GM19239 (cell line): ENCODE measurements around the gene PRKCQ.

ENCODE experiments used
- DNase-seq: peaks from one replicate; pipeline ENCODE4 v3.0.0; 2011; ENCODE audit warnings: low spot score; ENCODE audit not compliant: insufficient read length
- FAIRE-seq: peaks from 2 replicates; lab custom pipeline; 2011; peaks lifted over from hg19 to GRCh38; lab: Jason Lieb, UNC

PRKCQ gene

DNA sequence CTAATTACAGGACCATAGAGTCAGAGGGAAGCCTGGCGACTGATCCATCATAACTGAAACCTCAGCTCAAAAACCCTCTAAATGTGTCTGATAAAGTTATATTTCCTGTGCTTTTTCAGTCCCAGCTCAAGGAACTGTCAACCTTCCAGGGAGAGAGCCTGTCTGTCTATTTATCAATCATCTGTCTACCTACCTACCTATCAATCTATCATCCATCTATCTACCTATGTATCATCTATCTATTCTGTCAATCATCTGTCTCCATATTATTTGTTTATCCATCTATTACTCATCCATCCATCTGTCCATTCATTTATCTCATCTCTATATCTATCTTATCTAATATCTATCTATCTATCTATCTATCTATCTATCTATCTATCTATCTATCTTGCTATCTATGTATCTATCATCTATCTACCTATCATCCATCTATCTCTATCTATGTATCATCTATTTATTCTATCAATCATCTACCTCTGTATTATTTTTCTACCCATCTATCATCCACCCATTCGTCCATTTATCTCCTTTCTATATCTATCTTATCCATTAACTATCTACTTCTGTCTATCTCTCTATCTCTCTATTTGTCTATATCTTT lies 161.4 kb downstream of the PRKCQ start:
- FAIRE-seq (no peak), DNase-seq (no peak)

GRCh38 chr10:6418167-6418566 lies 161.9 kb downstream of the PRKCQ start:
- DNase-seq (no peak), FAIRE-seq (no peak)

- FAIRE-seq: peak; percentile 76
- no peak for DNase-seq
Measured at GRCh38 chr10:6416892-6417512, 163.1 kb downstream of the PRKCQ start.

DNA sequence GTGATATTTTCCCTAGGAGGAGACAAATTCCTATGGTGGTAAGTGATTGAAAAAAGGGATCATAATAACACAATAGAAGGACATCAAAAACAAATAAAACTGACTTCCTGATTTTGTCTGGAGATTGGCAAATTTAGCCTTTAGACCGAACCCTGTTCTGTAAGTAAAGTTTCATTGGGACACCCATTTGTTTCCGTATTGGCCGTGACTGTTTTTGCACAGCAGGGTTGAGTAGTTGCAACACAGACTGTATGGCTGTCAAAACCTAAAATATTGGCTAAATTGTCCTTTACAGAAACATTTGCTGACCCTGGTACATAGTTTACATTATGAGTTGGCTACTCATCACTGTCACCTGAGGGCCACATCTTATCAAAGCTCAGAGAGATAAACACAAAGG lies 168.6 kb downstream of the PRKCQ start:
- no peak for FAIRE-seq
- DNase-seq: no peak

GRCh38 chr10:6410830-6411229 lies 169.2 kb downstream of the PRKCQ start:
- FAIRE-seq: no peak
- DNase-seq: no peak

- no peak for DNase-seq
- FAIRE-seq: no peak
Measured at GRCh38 chr10:6409971-6410643, 170.0 kb downstream of the PRKCQ start.

DNA sequence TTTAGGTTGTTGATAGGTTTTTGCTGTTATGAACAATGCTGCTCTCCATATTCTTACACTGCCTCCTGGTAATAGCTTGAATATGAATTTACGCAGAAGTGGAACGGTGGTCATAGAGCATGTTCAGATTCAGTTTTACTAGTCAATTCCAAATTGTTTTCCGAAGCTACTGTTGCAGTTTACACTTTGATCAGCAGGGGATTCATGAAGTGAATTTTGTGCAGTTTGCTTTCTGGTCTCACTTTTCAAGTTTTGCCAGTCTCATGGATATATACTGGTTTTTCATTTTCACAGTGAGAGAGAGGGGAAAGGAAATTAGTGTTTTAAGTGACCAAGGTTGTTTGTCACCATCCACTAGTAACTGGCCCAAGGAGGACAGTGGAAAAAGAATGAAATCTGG lies 171.3 kb downstream of the PRKCQ start:
- FAIRE-seq (no peak), DNase-seq (no peak)

DNA sequence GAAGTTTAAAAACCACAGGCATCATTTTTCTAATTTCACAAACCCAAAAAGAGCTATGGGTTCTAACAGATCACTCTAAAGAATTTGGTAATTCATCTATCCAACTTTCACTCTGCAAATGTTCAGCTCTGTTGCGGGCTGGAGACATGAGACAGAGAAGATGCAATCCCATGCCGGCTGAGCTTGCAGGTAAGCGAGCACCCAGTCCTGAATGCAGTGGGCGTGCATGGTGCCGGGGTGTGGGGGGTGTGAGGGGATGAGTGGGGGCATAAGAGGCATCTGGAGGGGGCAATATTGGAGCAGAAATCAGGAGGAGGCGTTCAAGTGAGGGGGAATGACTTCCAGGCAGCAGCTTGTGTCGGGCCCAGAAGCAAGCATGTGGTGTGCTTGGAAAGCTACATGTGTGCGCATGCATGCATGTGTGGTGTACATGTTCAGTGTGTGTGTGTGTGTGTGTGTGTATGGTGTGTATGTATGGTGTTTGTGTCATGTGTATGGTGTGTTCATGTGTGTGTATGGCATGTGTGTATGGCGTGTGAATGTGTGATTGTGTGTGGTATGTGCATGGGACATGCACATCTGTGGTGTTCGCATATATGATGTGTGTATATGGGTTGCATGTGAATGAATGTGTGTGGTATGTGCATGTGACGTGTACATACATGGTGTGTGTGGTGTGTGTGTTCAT lies 172.9 kb downstream of the PRKCQ start:
- FAIRE-seq (no peak), DNase-seq (no peak)

GRCh38 chr10:6406220-6407033 lies 173.6 kb downstream of the PRKCQ start:
- FAIRE-seq: no peak

GRCh38 chr10:6405713-6406112 lies 174.4 kb downstream of the PRKCQ start:
- FAIRE-seq: no peak
- DNase-seq: no peak

More at GRCh38 chr10:6406220-6407033, 173.6 kb downstream of the PRKCQ start:
- DNase-seq: no peak

GRCh38 chr10:6404127-6405072 lies 175.7 kb downstream of the PRKCQ start:
- FAIRE-seq: no peak

DNA sequence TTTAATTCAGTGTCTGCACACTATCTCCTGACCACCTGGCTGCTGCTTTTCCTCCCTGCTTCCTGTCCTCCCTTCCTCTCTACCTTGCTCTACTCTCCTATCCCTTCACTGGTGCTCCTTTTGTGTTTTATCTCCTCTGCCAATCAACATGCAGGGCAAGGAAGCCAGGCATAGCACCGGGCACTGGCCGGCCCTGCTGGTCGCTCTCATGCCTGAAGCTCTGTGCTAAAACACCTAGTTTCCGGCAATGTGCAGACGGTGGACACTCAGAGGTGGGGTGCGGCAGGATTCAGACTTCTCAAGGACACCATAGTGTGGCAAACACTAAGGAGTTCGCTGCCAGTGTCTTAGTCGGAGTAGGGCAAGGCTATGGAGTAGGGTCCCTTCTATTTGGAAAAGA lies 177.1 kb downstream of the PRKCQ start:
- no peak for FAIRE-seq
- no peak for DNase-seq

More at GRCh38 chr10:6404127-6405072, 175.7 kb downstream of the PRKCQ start:
- DNase-seq: no peak

GRCh38 chr10:6402349-6402709 lies 177.7 kb downstream of the PRKCQ start:
- no peak for DNase-seq
- FAIRE-seq: no peak

GRCh38 chr10:6401558-6402348 lies 178.3 kb downstream of the PRKCQ start:
- DNase-seq (peak; percentile 71), FAIRE-seq (peak; percentile 87)

DNA sequence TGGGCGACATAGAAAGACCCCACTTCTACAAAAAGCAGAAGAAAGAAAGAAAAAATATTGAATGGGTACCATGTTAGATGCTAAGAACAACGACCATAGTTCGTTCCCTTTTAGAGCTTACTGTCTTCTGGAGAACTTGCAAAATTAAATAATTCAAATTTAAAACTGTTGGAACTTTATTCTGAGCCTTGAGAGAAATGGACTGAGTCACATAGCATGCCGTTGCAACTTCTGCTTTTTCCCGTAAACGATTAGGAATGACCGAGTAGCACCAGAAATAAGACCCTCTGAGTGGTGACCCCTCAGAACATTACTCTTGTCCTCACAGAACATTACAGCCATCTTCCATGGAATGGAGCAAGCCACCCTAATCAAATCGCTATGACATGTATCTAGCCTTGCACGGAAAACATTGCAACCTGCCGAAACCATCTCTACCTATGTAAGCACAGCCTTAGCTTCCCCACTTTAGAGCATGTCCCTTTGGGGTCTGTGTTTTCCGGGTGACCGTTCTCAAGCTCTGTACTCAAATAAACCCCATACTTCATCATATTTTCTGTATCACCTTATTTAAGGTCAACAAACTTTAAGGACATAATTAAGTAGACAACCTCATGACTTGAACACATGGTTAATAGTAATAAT lies 179.1 kb downstream of the PRKCQ start:
- FAIRE-seq (no peak), DNase-seq (no peak)

DNA sequence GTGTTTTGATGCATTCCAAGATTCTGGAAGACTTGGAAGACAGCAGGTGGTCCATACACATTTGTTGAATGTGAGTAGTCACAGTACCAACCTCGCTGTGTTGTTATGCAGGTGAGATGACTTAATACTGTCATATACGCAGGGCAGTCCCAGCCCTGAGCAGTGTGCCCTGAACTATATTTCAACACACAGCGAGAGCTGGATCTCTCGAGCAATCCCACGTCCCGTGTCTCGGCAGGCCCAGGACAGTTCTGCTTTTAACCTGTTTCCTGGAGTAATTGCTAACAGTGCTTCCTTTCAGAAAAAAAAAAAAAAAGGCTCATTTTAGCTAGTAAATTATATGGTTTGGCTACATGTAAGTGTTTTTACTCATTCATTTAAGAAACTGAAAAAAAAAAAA lies 179.7 kb downstream of the PRKCQ start:
- FAIRE-seq (no peak), DNase-seq (no peak)

DNA sequence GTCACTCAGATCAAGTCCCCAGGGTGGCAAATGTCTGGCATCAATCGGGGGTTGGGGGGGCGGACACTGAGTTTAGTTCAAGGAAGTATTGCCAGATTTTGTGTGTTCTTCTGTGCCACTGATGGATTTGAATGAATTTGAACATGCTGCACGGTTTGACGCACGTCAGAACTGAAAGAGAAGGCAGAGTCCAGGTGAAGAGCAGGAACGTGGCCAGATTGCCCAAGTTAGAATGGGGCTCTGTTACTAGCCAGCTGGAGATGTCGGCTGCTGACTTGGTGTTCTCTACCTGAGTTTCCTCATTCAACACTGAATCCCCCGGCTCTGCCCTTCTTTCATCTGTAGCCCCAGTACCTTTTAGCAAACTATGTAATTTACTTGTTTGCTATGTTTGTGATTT lies 180.2 kb downstream of the PRKCQ start:
- DNase-seq: no peak
- no peak for FAIRE-seq

GRCh38 chr10:6399231-6399741 lies 180.8 kb downstream of the PRKCQ start:
- no peak for DNase-seq

More at GRCh38 chr10:6399231-6399741, 180.8 kb downstream of the PRKCQ start:
- FAIRE-seq: no peak
